OCI-LY1 (cell line): ENCODE measurements around the gene WDR43.

ENCODE experiments used
- H2AFZ ChIP-seq: fragments of 200-600 bp; sonication (generic), shearing (Covaris generic); 2 replicates; pipeline ENCODE4 v1.6.0; 2014; ENCODE audit warnings: antibody characterized with exemption, mild to moderate bottlenecking, low read length
- H3F3A ChIP-seq: fragments of 200-600 bp; sonication (generic), shearing (Covaris generic); 2 replicates; pipeline ENCODE4 v1.6.0; 2014; ENCODE audit warnings: mild to moderate bottlenecking, antibody characterized with exemption, low read length, moderate library complexity; ENCODE audit not compliant: insufficient read depth
- H3K27ac ChIP-seq: fragments of 200-600 bp; sonication (generic); 2 replicates; pipeline ENCODE4 v1.5.1; 2014; ENCODE audit warnings: low read length, mixed run types, mild to moderate bottlenecking, low read depth; ENCODE audit not compliant: poor library complexity, severe bottlenecking
- H3K27me3 ChIP-seq: fragments of 200-600 bp; sonication (generic); 2 replicates; pipeline ENCODE4 v1.6.0; 2014; ENCODE audit warnings: antibody characterized with exemption, mild to moderate bottlenecking, low read length, moderate library complexity; ENCODE audit not compliant: insufficient read depth
- H3K36me3 ChIP-seq: fragments of 200-600 bp; sonication (generic); 2 replicates; pipeline ENCODE4 v1.6.1; 2014; ENCODE audit warnings: mild to moderate bottlenecking, antibody characterized with exemption, low read length, moderate library complexity, mixed read lengths; ENCODE audit not compliant: insufficient read depth
- H3K4me1 ChIP-seq: fragments of 200-600 bp; sonication (generic); 2 replicates; pipeline ENCODE4 v1.5.1; 2014; ENCODE audit warnings: mild to moderate bottlenecking, low read length, moderate library complexity; ENCODE audit not compliant: insufficient read depth, severe bottlenecking
- H3K4me2 ChIP-seq: fragments of 200-600 bp; sonication (generic), shearing (Covaris generic); 2 replicates; pipeline ENCODE4 v1.6.1; 2014; ENCODE audit warnings: low read length
- H3K4me3 ChIP-seq: fragments of 200-600 bp; sonication (generic); 2 replicates; pipeline ENCODE4 v1.5.1; 2014; ENCODE audit warnings: low read length, low read depth, mild to moderate bottlenecking, mixed read lengths; ENCODE audit not compliant: poor library complexity, severe bottlenecking
- H3K79me2 ChIP-seq: fragments of 200-600 bp; shearing (Covaris generic); 2 replicates; pipeline ENCODE4 v1.6.1; 2016; ENCODE audit warnings: mixed run types, low read length, mixed read lengths; ENCODE audit not compliant: insufficient read depth
- H3K9ac ChIP-seq: fragments of 200-600 bp; sonication (generic), shearing (Covaris generic); 2 replicates; pipeline ENCODE4 v1.6.1; 2014; ENCODE audit warnings: mild to moderate bottlenecking, low read length, mixed read lengths
- H3K9me2 ChIP-seq: fragments of 200-600 bp; sonication (generic), shearing (Covaris generic); 2 replicates; pipeline ENCODE4 v1.6.1; 2014; ENCODE audit warnings: low read depth, mild to moderate bottlenecking, low read length, mixed read lengths
- H3K9me3 ChIP-seq: fragments of 200-600 bp; shearing (Covaris generic); 2 replicates; pipeline ENCODE4 v1.6.1; 2014; ENCODE audit warnings: low read length, mixed read lengths
- H4K20me1 ChIP-seq: fragments of 200-600 bp; sonication (generic), shearing (Covaris generic); 2 replicates; pipeline ENCODE4 v1.6.0; 2016; ENCODE audit warnings: mild to moderate bottlenecking, low read length; ENCODE audit not compliant: insufficient read depth
- CTCF ChIP-seq: fragments of 200-600 bp; sonication (generic), shearing (Covaris generic); IDR thresholded peaks from 2 replicates; pipeline ENCODE4 v1.5.1; 2017; ENCODE audit warnings: mild to moderate bottlenecking, antibody characterized with exemption, low read length, moderate library complexity, mixed read lengths
- EZH2 ChIP-seq: fragments of 200-600 bp; sonication (generic), shearing (Covaris generic); IDR thresholded peaks from 2 replicates; pipeline ENCODE4 v1.8.0; 2017; ENCODE audit warnings: borderline replicate concordance, mixed run types, mild to moderate bottlenecking, antibody characterized with exemption, low read length, moderate library complexity, mixed read lengths

Gene WDR43

GRCh38 chr2:28978606-28979005, 84.1 kb downstream of the WDR43 start:
- no peak for TF ChIP-seq CTCF
- no peak for TF ChIP-seq EZH2
- no peaks in the 10 kb centered on the region for H3K9me2 ChIP-seq
- no peaks in the 10 kb centered on the region for H3K79me2 ChIP-seq
- no peaks in the 10 kb centered on the region for H3K36me3 ChIP-seq
- H3K27me3 ChIP-seq = no peaks in the 10 kb centered on the region
- H3K27ac ChIP-seq = no peak overlapping the region
- no peak overlapping the region for H3K4me3 ChIP-seq
- H2AFZ ChIP-seq = no peak overlapping the region
- no peak overlapping the region for H3K4me2 ChIP-seq
- H3K9me3 ChIP-seq = no peaks in the 10 kb centered on the region
- no peaks in the 10 kb centered on the region for H3K4me1 ChIP-seq
- no peaks in the 10 kb centered on the region for H4K20me1 ChIP-seq
- H3F3A ChIP-seq = no peaks in the 10 kb centered on the region
- H3K9ac ChIP-seq = no peak overlapping the region

GRCh38 chr2:28979041-28979440, 84.6 kb downstream of the WDR43 start:
- H3K9me3 ChIP-seq = no peaks in the 10 kb centered on the region
- H3K4me2 ChIP-seq = no peak overlapping the region
- no peaks in the 10 kb centered on the region for H4K20me1 ChIP-seq
- H3K79me2 ChIP-seq = no peaks in the 10 kb centered on the region
- H3K4me1 ChIP-seq = no peaks in the 10 kb centered on the region
- H3K27ac ChIP-seq = no peak overlapping the region
- H3K27me3 ChIP-seq = no peaks in the 10 kb centered on the region
- no peak overlapping the region for H3K4me3 ChIP-seq
- TF ChIP-seq CTCF (no peak), EZH2 (no peak)
- no peaks in the 10 kb centered on the region for H3F3A ChIP-seq
- no peak overlapping the region for H3K9ac ChIP-seq
- H3K36me3 ChIP-seq = no peaks in the 10 kb centered on the region
- no peaks in the 10 kb centered on the region for H3K9me2 ChIP-seq
- H2AFZ ChIP-seq = no peak overlapping the region

GRCh38 chr2:28979576-28980366, 85.3 kb downstream of the WDR43 start:
- H3F3A ChIP-seq = no peaks in the 10 kb centered on the region
- no peak for TF ChIP-seq CTCF
- no peaks in the 10 kb centered on the region for H3K36me3 ChIP-seq
- no peak overlapping the region for H3K9ac ChIP-seq
- H2AFZ ChIP-seq = no peak overlapping the region
- H3K4me1 ChIP-seq = no peaks in the 10 kb centered on the region
- H3K27me3 ChIP-seq = no peaks in the 10 kb centered on the region
- no peak overlapping the region for H3K4me2 ChIP-seq
- no peaks in the 10 kb centered on the region for H3K9me2 ChIP-seq
- no peaks in the 10 kb centered on the region for H3K9me3 ChIP-seq
- no peaks in the 10 kb centered on the region for H3K79me2 ChIP-seq
- no peak overlapping the region for H3K27ac ChIP-seq
- H4K20me1 ChIP-seq = no peaks in the 10 kb centered on the region
- H3K4me3 ChIP-seq = no peak overlapping the region
